Tibial artery (tissue), 4 donors: Measurements from ENCODE around the gene FARS2.

Source experiments
- DNase-seq, 2 donors: peaks; one replicate each; pipeline ENCODE4 v3.0.0-alpha.2; 2019
- H3K27ac ChIP-seq, 2 donors: fragments of 200-600 bp; sonication (generic) in 1 of 2; 1 replicate in 1 of 2; 2 replicates in 1 of 2; pipeline ENCODE4 v1.5.1; 2018 to 2019; ENCODE audit warnings: mild to moderate bottlenecking in 1 of 2
- H3K27me3 ChIP-seq, 2 donors: fragments of 200-600 bp; sonication (generic) in 1 of 2; one replicate each; pipeline versions ENCODE4 v1.5.1 to v1.6.0; 2016 to 2019
- H3K36me3 ChIP-seq, 3 donors: fragments of 200-600 bp; sonication (generic) in 2 of 3; one replicate each; pipeline ENCODE4 v1.5.1; 2016 to 2019; ENCODE audit warnings: mild to moderate bottlenecking in 2 of 3
- H3K4me1 ChIP-seq, 4 donors: fragments of 200-600 bp; sonication (generic) in 2 of 4; 1 replicate in 3 of 4; 2 replicates in 1 of 4; pipeline ENCODE4 v1.5.1; 2016 to 2019
- H3K4me3 ChIP-seq, 2 donors: fragments of 200-600 bp; sonication (generic) in 1 of 2; 1 replicate in 1 of 2; 2 replicates in 1 of 2; pipeline ENCODE4 v1.5.1; 2018 to 2019; ENCODE audit warnings: mild to moderate bottlenecking in 2 of 2
- H3K9me3 ChIP-seq, 3 donors: fragments of 200-600 bp; sonication (generic) in 1 of 3; one replicate each; pipeline ENCODE4 v1.5.1; 2016 to 2019
- intact Hi-C: fragments of 100-400 bp; cut with DNase I; formaldehyde crosslinking; loops from one replicate; pipeline ENCODE4 v1.15.0; 2023; ENCODE audit warnings: low total_unique reads
- TF ChIP-seq, protein P1 (sequence below), 2 experiments: fragments of 200-600 bp in 1 of 2; fragments of 450-650 bp in 1 of 2; IDR thresholded peaks; one replicate each; pipeline ENCODE4 v1.5.1; 2017 to 2019; ENCODE audit warnings: antibody characterized with exemption in 2 of 2, mild to moderate bottlenecking in 1 of 2, moderate library complexity in 1 of 2

The FARS2 gene

DNA sequence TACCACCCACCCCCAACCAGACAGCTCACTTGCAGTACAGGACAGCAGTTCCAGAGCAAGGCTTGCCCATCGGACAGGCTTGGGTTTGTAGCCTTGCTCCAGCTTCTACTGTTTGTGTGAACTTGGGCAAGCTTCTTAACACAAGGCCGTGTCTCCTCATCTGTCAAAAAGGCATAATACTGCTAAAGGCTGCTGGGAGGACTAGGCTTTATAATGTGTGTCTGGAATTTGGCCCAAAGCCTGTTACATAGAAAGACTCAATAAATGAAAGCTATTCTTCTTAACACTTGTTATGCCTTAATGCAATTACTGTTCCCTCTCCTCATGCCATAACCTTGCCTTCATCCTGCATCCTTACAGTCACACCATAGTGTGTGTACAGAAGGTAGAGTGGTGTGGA lies 44.0 kb upstream of the FARS2 start:
- Histone ChIP-seq H3K36me3 (peaks cover 0 to 8% (median 0%) of the 10 kb centered on the region in 3 donors), H3K4me3 (no peak overlapping the region), H3K9me3 (no peaks in the 10 kb centered on the region), H3K4me1 (peaks cover 0 to 49% (median 21%) of the 10 kb centered on the region in 4 donors), H3K27me3 (no peaks in the 10 kb centered on the region), H3K27ac (no peak overlapping the region)
- no peak for DNase-seq
- intact Hi-C loops: loop anchor here (10.0 kb wide), 2 partner anchors 73 to 613 kb away; no protein-coding TSS in a partner anchor
- TF ChIP-seq, protein P1, sequence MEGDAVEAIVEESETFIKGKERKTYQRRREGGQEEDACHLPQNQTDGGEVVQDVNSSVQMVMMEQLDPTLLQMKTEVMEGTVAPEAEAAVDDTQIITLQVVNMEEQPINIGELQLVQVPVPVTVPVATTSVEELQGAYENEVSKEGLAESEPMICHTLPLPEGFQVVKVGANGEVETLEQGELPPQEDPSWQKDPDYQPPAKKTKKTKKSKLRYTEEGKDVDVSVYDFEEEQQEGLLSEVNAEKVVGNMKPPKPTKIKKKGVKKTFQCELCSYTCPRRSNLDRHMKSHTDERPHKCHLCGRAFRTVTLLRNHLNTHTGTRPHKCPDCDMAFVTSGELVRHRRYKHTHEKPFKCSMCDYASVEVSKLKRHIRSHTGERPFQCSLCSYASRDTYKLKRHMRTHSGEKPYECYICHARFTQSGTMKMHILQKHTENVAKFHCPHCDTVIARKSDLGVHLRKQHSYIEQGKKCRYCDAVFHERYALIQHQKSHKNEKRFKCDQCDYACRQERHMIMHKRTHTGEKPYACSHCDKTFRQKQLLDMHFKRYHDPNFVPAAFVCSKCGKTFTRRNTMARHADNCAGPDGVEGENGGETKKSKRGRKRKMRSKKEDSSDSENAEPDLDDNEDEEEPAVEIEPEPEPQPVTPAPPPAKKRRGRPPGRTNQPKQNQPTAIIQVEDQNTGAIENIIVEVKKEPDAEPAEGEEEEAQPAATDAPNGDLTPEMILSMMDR (IDR thresholded peaks at IDR 0.05): no peak

DNA sequence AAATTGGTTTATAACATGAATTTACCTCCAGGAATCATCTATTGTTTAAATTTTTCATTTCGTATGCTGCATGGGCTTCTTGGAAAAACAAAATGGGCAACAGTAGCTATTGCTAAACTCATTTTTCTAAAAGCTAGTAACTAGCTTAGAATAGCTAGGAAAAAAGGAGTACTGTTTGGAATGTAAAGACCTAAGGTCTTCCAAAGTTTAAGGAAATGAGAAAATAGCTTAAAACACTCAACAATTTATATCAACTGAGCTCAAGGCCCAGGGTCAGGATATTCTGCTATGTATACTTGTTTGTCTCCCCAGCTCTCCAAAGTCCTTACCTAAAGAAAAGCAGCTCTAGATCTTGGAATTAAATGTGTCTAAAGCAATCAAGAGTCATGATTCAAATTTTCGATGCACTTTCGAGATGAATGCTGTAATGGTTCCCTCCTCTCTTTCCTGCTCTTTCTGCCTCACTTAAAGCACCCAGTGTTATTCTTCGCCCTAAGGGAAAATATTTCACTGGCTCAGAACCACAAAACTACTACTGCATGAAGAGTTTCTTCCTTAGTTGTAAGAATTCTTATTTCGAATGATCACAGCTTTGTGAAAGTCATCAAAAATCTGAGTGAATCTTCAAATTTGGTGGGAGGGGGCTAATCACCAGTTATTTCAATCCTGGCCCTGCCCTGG lies 42.2 kb upstream of the FARS2 start:
- peak overlapping the region; percentile 1 to 15 for H3K27ac ChIP-seq
- intact Hi-C loops: loop anchor here (10.0 kb wide), 2 partner anchors 74 to 614 kb away; no protein-coding TSS in a partner anchor
- no peaks in the 10 kb centered on the region for H3K36me3 ChIP-seq
- H3K4me3 ChIP-seq: no peak overlapping the region
- no peaks in the 10 kb centered on the region for H3K27me3 ChIP-seq
- H3K4me1 ChIP-seq: peaks cover 0 to 31% (median 16%) of the 10 kb centered on the region in 4 donors
- H3K9me3 ChIP-seq: no peaks in the 10 kb centered on the region
- TF ChIP-seq, protein P1 (IDR thresholded peaks at IDR 0.05): no peak
- DNase-seq: no peak

DNA sequence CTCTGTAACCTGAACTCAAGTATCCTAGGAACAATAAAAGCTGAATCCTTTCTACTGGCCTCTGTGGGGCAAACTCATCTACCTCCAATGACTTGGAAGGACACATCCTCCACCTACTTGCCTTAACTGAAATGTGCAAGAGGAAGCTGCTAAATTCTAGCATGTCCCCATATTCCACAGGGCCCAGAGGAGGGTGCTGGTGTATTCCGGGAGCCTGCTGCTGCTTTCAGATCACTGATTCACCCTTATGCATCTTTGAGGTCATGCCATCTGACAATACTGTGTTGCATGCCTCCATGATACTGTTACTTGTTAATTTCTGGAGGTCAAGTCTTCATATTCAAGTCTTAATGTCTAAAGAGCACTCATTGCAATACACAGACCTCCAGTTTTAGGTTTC lies 40.9 kb upstream of the FARS2 start:
- intact Hi-C loops: no loop called here
- Histone ChIP-seq H3K36me3 (no peaks in the 10 kb centered on the region), H3K4me3 (no peak overlapping the region), H3K4me1 (peaks cover 0 to 20% (median 10%) of the 10 kb centered on the region in 4 donors), H3K9me3 (no peaks in the 10 kb centered on the region), H3K27ac (no peak overlapping the region), H3K27me3 (no peaks in the 10 kb centered on the region)
- TF ChIP-seq, protein P1 (IDR thresholded peaks at IDR 0.05): no peak
- no peak for DNase-seq

DNA sequence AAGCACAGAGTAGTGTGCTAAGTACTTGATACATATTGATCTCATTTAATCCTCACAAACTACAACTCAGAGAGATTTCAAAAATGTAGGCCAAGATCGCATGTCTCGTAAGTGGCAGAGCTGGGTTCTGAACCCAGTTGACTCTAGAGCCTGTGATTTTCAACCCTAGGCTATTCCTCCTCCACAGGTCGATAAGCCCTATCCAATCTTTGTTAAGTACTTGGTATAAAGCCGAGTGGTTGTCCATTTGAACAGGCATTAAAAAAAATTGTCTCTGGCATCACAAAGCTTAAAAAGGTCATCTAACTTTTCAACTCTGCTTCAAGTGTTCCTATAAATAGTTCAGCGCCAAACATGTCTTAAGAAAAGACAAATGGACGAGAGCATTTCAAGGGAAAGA lies 38.0 kb upstream of the FARS2 start:
- Histone ChIP-seq H3K4me1 (peaks cover 0 to 18% (median 7%) of the 10 kb centered on the region in 4 donors), H3K9me3 (no peaks in the 10 kb centered on the region), H3K4me3 (no peak overlapping the region), H3K27ac (no peak overlapping the region), H3K36me3 (no peaks in the 10 kb centered on the region), H3K27me3 (no peaks in the 10 kb centered on the region)
- DNase-seq: no peak
- intact Hi-C loops: no loop called here
- TF ChIP-seq, protein P1 (IDR thresholded peaks at IDR 0.05): no peak

DNA sequence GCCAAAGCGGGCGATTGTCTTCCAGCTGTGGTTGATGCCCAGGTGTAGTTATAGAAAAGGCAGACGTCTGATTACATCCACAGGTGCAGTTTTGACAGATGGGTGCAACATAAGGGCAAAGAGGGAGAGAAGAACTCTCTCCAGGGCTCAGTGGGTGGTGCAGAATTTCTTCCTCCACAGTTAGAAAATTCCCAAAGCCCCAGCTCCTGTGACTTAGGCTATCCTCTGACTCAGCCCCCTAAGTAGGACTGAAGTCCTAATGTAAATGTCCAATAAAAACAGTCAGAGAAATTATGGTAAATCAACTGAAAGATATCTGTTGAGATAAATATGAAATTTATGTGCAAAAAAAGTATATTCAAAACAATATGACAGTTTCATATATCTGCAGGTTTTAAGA lies 32.0 kb upstream of the FARS2 start:
- intact Hi-C loops: no loop called here
- no peak overlapping the region for H3K27ac ChIP-seq
- no peak overlapping the region for H3K4me3 ChIP-seq
- no peaks in the 10 kb centered on the region for H3K27me3 ChIP-seq
- DNase-seq: no peak
- H3K9me3 ChIP-seq: no peaks in the 10 kb centered on the region
- TF ChIP-seq, protein P1 (IDR thresholded peaks at IDR 0.05): no peak
- H3K4me1 ChIP-seq: peaks cover 0 to 17% (median 9%) of the 10 kb centered on the region in 4 donors
- no peaks in the 10 kb centered on the region for H3K36me3 ChIP-seq
